ENCODE data around the gene MINDY3.

DNA sequence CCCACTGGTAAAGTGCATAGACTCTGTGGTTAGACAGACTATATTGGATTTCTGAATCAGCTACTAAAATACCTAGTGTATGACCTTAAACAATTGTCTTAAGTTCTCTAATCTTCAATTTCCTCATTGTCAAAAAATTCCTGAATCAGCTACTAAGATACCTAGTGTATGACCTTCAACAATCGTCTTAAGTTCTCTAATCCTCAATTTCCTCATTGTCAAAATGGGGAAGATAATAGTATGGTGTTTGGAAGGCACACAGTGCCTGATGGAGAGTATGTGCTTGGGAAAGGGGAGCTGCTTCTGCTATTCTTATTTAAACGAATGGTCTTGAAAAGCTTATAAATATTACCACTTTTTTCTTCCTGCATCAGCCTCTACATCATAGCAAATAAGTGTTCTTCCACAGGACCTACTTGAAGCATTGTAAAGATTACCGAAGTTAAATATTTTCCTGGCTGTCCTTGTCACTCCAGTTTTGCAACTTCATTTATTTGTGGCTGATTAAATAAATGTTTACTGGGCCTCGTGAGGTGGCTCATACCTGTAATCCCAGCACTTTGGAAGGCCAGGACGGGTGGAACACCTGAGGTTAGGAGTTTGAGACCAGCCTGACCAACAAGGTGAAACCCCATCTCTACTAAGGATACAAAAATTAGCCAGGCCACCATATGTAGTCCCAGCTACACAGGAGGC is 76.2 kb downstream of the MINDY3 start:
- TF ChIP-seq EZH2 (IDR thresholded peaks at IDR 0.05; ENCODE audit: low read depth): no peak
- no peak for TF ChIP-seq CTCF (conservative IDR thresholded peaks at IDR 0.05)
